ENCODE results near the gene LASP1NB.
"Not testable (repeated sequence)": the region's sequence is repeated elsewhere in the genome, so short reads cannot be mapped to it uniquely, and the experiment has no call there.

GRCh38 chr17:38953800-38954199, 28.4 kb downstream of the LASP1NB start:
- TF ChIP-seq, protein P1, sequence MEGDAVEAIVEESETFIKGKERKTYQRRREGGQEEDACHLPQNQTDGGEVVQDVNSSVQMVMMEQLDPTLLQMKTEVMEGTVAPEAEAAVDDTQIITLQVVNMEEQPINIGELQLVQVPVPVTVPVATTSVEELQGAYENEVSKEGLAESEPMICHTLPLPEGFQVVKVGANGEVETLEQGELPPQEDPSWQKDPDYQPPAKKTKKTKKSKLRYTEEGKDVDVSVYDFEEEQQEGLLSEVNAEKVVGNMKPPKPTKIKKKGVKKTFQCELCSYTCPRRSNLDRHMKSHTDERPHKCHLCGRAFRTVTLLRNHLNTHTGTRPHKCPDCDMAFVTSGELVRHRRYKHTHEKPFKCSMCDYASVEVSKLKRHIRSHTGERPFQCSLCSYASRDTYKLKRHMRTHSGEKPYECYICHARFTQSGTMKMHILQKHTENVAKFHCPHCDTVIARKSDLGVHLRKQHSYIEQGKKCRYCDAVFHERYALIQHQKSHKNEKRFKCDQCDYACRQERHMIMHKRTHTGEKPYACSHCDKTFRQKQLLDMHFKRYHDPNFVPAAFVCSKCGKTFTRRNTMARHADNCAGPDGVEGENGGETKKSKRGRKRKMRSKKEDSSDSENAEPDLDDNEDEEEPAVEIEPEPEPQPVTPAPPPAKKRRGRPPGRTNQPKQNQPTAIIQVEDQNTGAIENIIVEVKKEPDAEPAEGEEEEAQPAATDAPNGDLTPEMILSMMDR (conservative IDR thresholded peaks at IDR 0.05; ENCODE audit: low read depth, low read length), result not testable (repeated sequence)
- not testable (repeated sequence) for TF ChIP-seq EZH2 (IDR thresholded peaks at IDR 0.05; ENCODE audit: borderline replicate concordance, low read depth, low read length, poor library complexity, severe bottlenecking)
